Astrocyte (in vitro differentiated cells and primary cell): Measurements from ENCODE around the gene ANKS1A. TPM values are rescaled to one million over a fixed set of nuclear protein-coding genes. Genes with fewer than 3 reads are reported as not detected.

Experiments used
- DNase-seq: peaks from one replicate; pipeline ENCODE4 v3.0.0-alpha.2; 2010; ENCODE audit warnings: low read depth
- FAIRE-seq: peaks from 2 replicates; lab custom pipeline; 2011; peaks lifted over from hg19 to GRCh38; lab: Jason Lieb, UNC
- H2AFZ ChIP-seq: 2 replicates; pipeline ENCODE4 v1.6.0; 2012; ENCODE audit warnings: low read depth, low read length, inconsistent platforms
- H3K27ac ChIP-seq: 2 replicates; pipeline ENCODE4 v1.5.1; 2011; ENCODE audit warnings: low read depth, low read length, inconsistent platforms
- H3K27me3 ChIP-seq: 2 replicates; pipeline ENCODE4 v1.6.0; 2011; ENCODE audit warnings: low read length, inconsistent platforms; ENCODE audit not compliant: insufficient read depth
- H3K36me3 ChIP-seq: 2 replicates; pipeline ENCODE4 v1.5.1; 2011; ENCODE audit warnings: low read length, inconsistent platforms; ENCODE audit not compliant: insufficient read depth
- H3K4me1 ChIP-seq: 2 replicates; pipeline ENCODE4 v1.5.1; 2011; ENCODE audit warnings: low read length, inconsistent platforms; ENCODE audit not compliant: insufficient read depth
- H3K4me2 ChIP-seq: 2 replicates; pipeline ENCODE4 v1.6.0; 2012; ENCODE audit warnings: low read length, inconsistent platforms
- H3K4me3 ChIP-seq: 2 replicates; pipeline ENCODE4 v1.5.1; 2011; ENCODE audit warnings: low read depth, mild to moderate bottlenecking, low read length, inconsistent platforms; ENCODE audit not compliant: insufficient read depth
- H3K79me2 ChIP-seq: 2 replicates; pipeline ENCODE4 v1.6.0; 2012; ENCODE audit warnings: mild to moderate bottlenecking, low read length, inconsistent platforms; ENCODE audit not compliant: insufficient read depth
- H3K9ac ChIP-seq: 2 replicates; pipeline ENCODE4 v1.6.0; 2012; ENCODE audit warnings: mild to moderate bottlenecking, low read length, inconsistent platforms
- H3K9me3 ChIP-seq: 2 replicates; pipeline ENCODE4 v1.5.1; 2012; ENCODE audit warnings: low read depth, mild to moderate bottlenecking, low read length, inconsistent platforms; ENCODE audit not compliant: insufficient read depth
- H4K20me1 ChIP-seq: 2 replicates; pipeline ENCODE4 v1.6.0; 2012; ENCODE audit warnings: low read length, inconsistent platforms; ENCODE audit not compliant: insufficient read depth
- H3K27ac Mint-ChIP-seq: one replicate; pipeline ENCODE4 v1.8.0; 2021; ENCODE audit warnings: mild to moderate bottlenecking, mixed read lengths; ENCODE audit not compliant: unreplicated experiment
- H3K27me3 Mint-ChIP-seq: one replicate; pipeline ENCODE4 v1.8.0; 2021; ENCODE audit warnings: low read depth, mixed read lengths; ENCODE audit not compliant: unreplicated experiment
- H3K36me3 Mint-ChIP-seq: one replicate; pipeline ENCODE4 v1.8.0; 2021; ENCODE audit warnings: low read depth, mixed read lengths; ENCODE audit not compliant: unreplicated experiment
- H3K4me1 Mint-ChIP-seq: one replicate; pipeline ENCODE4 v1.8.0; 2021; ENCODE audit warnings: low read depth, mixed read lengths; ENCODE audit not compliant: unreplicated experiment
- H3K4me3 Mint-ChIP-seq: one replicate; pipeline ENCODE4 v1.8.0; 2021; ENCODE audit warnings: mild to moderate bottlenecking, moderate library complexity, mixed read lengths; ENCODE audit not compliant: unreplicated experiment
- H3K9me3 Mint-ChIP-seq: one replicate; pipeline ENCODE4 v1.8.0; 2021; ENCODE audit warnings: mild to moderate bottlenecking, mixed read lengths; ENCODE audit not compliant: unreplicated experiment
- EZH2 ChIP-seq: IDR thresholded peaks from 2 replicates; pipeline ENCODE4 v1.6.1; 2012; ENCODE audit warnings: mild to moderate bottlenecking, low read length, inconsistent platforms; ENCODE audit not compliant: insufficient read depth
- total RNA-seq: library from RNA; stranded (reverse); gene quantifications from 2 replicates; pipeline ENCODE4 v1.2.1, GENCODE V29; 2021
- TF ChIP-seq, protein P1 (sequence below): IDR thresholded peaks from 2 replicates; pipeline ENCODE4 v1.5.1; 2011; ENCODE audit warnings: low read depth, mild to moderate bottlenecking, inconsistent platforms, low read length, moderate library complexity; ENCODE audit not compliant: insufficient read depth

Gene ANKS1A
- total RNA-seq, 1 donor from 2014 or later: 18.0 TPM

DNA sequence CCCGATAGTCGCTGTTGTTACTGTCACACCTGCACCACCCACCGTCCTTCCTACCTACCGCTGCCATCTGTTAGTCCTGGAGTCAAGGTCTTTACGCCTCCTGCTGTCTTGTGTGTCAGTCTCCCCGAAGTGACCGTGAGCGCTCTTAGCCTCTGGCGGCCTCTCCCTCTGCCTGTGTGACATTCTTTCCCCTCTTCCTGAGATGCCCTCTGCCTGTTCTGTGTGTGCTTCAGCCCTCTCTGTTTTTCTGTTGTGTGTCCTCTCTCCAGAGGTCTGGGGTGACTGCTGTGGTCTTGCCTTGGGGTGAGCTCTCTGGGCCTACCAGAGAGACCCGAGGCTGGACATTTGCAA is 197.2 kb downstream of the ANKS1A start:
- H3K79me2 ChIP-seq: no peaks in the 10 kb centered on the region
- FAIRE-seq: no peak

GRCh38 chr6:35086636-35087360 is 197.7 kb downstream of the ANKS1A start:
- Mint-ChIP-seq H3K27ac (no peak overlapping the region), H3K36me3 (peaks cover 24% of the 10 kb centered on the region), H3K27me3 (no peaks in the 10 kb centered on the region), H3K4me3 (no peak overlapping the region), H3K4me1 (peaks cover 32% of the 10 kb centered on the region), H3K9me3 (no peaks in the 10 kb centered on the region)
- Histone ChIP-seq H3K9me3 (no peaks in the 10 kb centered on the region), H3K27ac (no peak overlapping the region), H3K36me3 (no peaks in the 10 kb centered on the region), H2AFZ (no peak overlapping the region), H4K20me1 (no peaks in the 10 kb centered on the region), H3K9ac (no peak overlapping the region), H3K4me3 (no peak overlapping the region), H3K4me2 (no peak overlapping the region), H3K27me3 (no peaks in the 10 kb centered on the region), H3K79me2 (no peaks in the 10 kb centered on the region), H3K4me1 (peaks cover 23% of the 10 kb centered on the region)
- FAIRE-seq: no peak
- no peak for DNase-seq
- TF ChIP-seq, protein P1, sequence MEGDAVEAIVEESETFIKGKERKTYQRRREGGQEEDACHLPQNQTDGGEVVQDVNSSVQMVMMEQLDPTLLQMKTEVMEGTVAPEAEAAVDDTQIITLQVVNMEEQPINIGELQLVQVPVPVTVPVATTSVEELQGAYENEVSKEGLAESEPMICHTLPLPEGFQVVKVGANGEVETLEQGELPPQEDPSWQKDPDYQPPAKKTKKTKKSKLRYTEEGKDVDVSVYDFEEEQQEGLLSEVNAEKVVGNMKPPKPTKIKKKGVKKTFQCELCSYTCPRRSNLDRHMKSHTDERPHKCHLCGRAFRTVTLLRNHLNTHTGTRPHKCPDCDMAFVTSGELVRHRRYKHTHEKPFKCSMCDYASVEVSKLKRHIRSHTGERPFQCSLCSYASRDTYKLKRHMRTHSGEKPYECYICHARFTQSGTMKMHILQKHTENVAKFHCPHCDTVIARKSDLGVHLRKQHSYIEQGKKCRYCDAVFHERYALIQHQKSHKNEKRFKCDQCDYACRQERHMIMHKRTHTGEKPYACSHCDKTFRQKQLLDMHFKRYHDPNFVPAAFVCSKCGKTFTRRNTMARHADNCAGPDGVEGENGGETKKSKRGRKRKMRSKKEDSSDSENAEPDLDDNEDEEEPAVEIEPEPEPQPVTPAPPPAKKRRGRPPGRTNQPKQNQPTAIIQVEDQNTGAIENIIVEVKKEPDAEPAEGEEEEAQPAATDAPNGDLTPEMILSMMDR: no peak
- TF ChIP-seq EZH2: no peak

More for the DNA sequence above, 197.2 kb downstream of the ANKS1A start:
- peaks cover 26% of the 10 kb centered on the region for H3K36me3 Mint-ChIP-seq
- Histone ChIP-seq H4K20me1 (no peaks in the 10 kb centered on the region), H3K4me2 (no peak overlapping the region), H3K9ac (no peak overlapping the region), H2AFZ (no peak overlapping the region), H3K27me3 (no peaks in the 10 kb centered on the region), H3K4me3 (no peak overlapping the region), H3K4me1 (peaks cover 28% of the 10 kb centered on the region), H3K36me3 (no peaks in the 10 kb centered on the region), H3K9me3 (no peaks in the 10 kb centered on the region), H3K27ac (no peak overlapping the region)
- TF ChIP-seq, protein P1: no peak
- no peak for TF ChIP-seq EZH2
- no peaks in the 10 kb centered on the region for H3K27me3 Mint-ChIP-seq
- no peaks in the 10 kb centered on the region for H3K9me3 Mint-ChIP-seq
- no peak overlapping the region for H3K4me3 Mint-ChIP-seq
- no peak overlapping the region for H3K27ac Mint-ChIP-seq
- H3K4me1 Mint-ChIP-seq: peaks cover 32% of the 10 kb centered on the region
- DNase-seq: no peak
